Adipose tissue (tissue), 3 donors: ENCODE results near the gene PRKACA. TPM values are rescaled to one million over a fixed set of nuclear protein-coding genes. Genes with fewer than 3 reads are reported as not detected.

Experiments used
- H3K27ac ChIP-seq: one replicate; pipeline ENCODE4 v1.5.1; 2013; ENCODE audit warnings: low read depth, low read length
- WGBS, 3 donors: extraction: QIAGEN DNeasy Blood & Tissue Kit; methylation state at CpG; one replicate each; pipeline ENCODE4 v1.1.7; 2013; 5-methylcytosine and 5-hydroxymethylcytosine counted together
- polyA plus RNA-seq, 3 donors: library from polyadenylated mRNA; stranded (reverse); fragments of 200-250 nt; gene quantifications; one replicate each; pipeline ENCODE4 v1.2.3, GENCODE V29; 2013
- donor health status: healthy with polysubstance abuse.
- donor health status: Bipolar disorder and iron deficiency.
- donor health status: healthy.

Gene PRKACA
- polyA plus RNA-seq, 3 donors, result 29.8 to 95.5 (median 73.2) TPM

- 83 to 95% (median 89%) methylated on average over 8 of the region's 8 CpGs for WGBS, 3 donors
- H3K27ac ChIP-seq, result no peak overlapping the region
Measured at GRCh38 chr19:14105680-14106079, 11.9 kb downstream of the PRKACA start.

- no peak overlapping the region for H3K27ac ChIP-seq
- 78 to 100% (median 95%) methylated on average over 1 of the region's 1 CpG for WGBS, 3 donors
Measured at GRCh38 chr19:14103310-14103709, 14.3 kb downstream of the PRKACA start.

GRCh38 chr19:14102756-14103155 is 14.8 kb downstream of the PRKACA start:
- WGBS, 3 donors, result 79 to 89% (median 79%) methylated on average over 10 of the region's 10 CpGs
- no peak overlapping the region for H3K27ac ChIP-seq

GRCh38 chr19:14102102-14102696 is 15.4 kb downstream of the PRKACA start:
- 65 to 84% (median 66%) methylated on average over 11 of the region's 11 CpGs for WGBS, 3 donors
- H3K27ac ChIP-seq, result no peak overlapping the region

GRCh38 chr19:14101003-14101545 is 16.5 kb downstream of the PRKACA start:
- no peak overlapping the region for H3K27ac ChIP-seq
- WGBS, 3 donors, result 91 to 97% (median 97%) methylated on average over 6 of the region's 6 CpGs

- 78 to 88% (median 83%) methylated on average over 21 of the region's 21 CpGs for WGBS, 3 donors
- no peak overlapping the region for H3K27ac ChIP-seq
Measured at GRCh38 chr19:14097532-14098151, 19.9 kb downstream of the PRKACA start.

GRCh38 chr19:14096272-14096992 is 21.1 kb downstream of the PRKACA start:
- no peak overlapping the region for H3K27ac ChIP-seq
- WGBS, 3 donors, result 96 to 98% (median 97%) methylated on average over 11 of the region's 11 CpGs

GRCh38 chr19:14094854-14095253 is 22.7 kb downstream of the PRKACA start:
- H3K27ac ChIP-seq, result no peak overlapping the region
- 60 to 90% (median 86%) methylated on average over 7 of the region's 7 CpGs for WGBS, 3 donors

- H3K27ac ChIP-seq, result no peak overlapping the region
- 93 to 95% (median 95%) methylated on average over 9 of the region's 9 CpGs for WGBS, 3 donors
Measured at GRCh38 chr19:14093117-14093823, 24.3 kb downstream of the PRKACA start.

- 12 to 19% (median 13%) methylated on average over 15 of the region's 15 CpGs for WGBS, 3 donors
- no peak overlapping the region for H3K27ac ChIP-seq
Measured at GRCh38 chr19:14091813-14092462, 25.6 kb downstream of the PRKACA start.

- 0% methylated on average over 23 to 68 of the region's 72 CpGs for WGBS, 3 donors
Measured at GRCh38 chr19:14091081-14091812, 26.3 kb downstream of the PRKACA start.

GRCh38 chr19:14090509-14091080 is 27.0 kb downstream of the PRKACA start, which contains the start of gene SAMD1:
Gene SAMD1, minus strand, starts transcription at chr19:14090751.
- no peak within 1 kb of the TSS for H3K27ac ChIP-seq
- WGBS, 3 donors, result 0 to 1% (median 0%) methylated on average over 1 to 42 of the region's 65 CpGs

More at GRCh38 chr19:14091081-14091812, 26.3 kb downstream of the PRKACA start:
- no peak overlapping the region for H3K27ac ChIP-seq

- no peak overlapping the region for H3K27ac ChIP-seq
- 0 to 1% (median 1%) methylated on average over 84 to 132 of the region's 142 CpGs for WGBS, 3 donors
Measured at GRCh38 chr19:14089662-14090508, 27.7 kb downstream of the PRKACA start.

GRCh38 chr19:14089412-14089661 is 28.2 kb downstream of the PRKACA start:
- WGBS, 3 donors, result 11 to 22% (median 20%) methylated on average over 16 of the region's 16 CpGs
- no peak overlapping the region for H3K27ac ChIP-seq

GRCh38 chr19:14088634-14089411 is 28.7 kb downstream of the PRKACA start:
- no peak overlapping the region for H3K27ac ChIP-seq
- 88 to 90% (median 90%) methylated on average over 27 to 30 of the region's 30 CpGs for WGBS, 3 donors

- no peak overlapping the region for H3K27ac ChIP-seq
- 90 to 93% (median 93%) methylated on average over 5 of the region's 5 CpGs for WGBS, 3 donors
Measured at GRCh38 chr19:14086098-14086497, 31.5 kb downstream of the PRKACA start.
